Activated naive CD8-positive, alpha-beta T cell treated with anti-CD3 and anti-CD28 coated beads, Interleukin-2, amount 50 U/mL, for 24 hours (primary cell): ENCODE data around the gene MTA3.

Source experiments
- ATAC-seq: fragments of 150-1000 bp; cut with Tn5 transposase; one replicate; pipeline ENCODE4 v1.10.0; 2021
- DNase-seq: peaks from one replicate; pipeline ENCODE4 v3.0.0; 2021
- H3K27ac Mint-ChIP-seq: one replicate; pipeline ENCODE4 v1.8.0; 2021; ENCODE audit warnings: mild to moderate bottlenecking, mixed read lengths
- H3K27me3 Mint-ChIP-seq: one replicate; pipeline ENCODE4 v1.8.0; 2021; ENCODE audit warnings: mixed read lengths
- H3K36me3 Mint-ChIP-seq: one replicate; pipeline ENCODE4 v1.8.0; 2021; ENCODE audit warnings: low read depth, mixed read lengths
- H3K4me1 Mint-ChIP-seq: one replicate; pipeline ENCODE4 v1.8.0; 2021; ENCODE audit warnings: mixed read lengths
- H3K4me3 Mint-ChIP-seq: one replicate; pipeline ENCODE4 v1.8.0; 2021; ENCODE audit warnings: mild to moderate bottlenecking, moderate library complexity, mixed read lengths
- H3K9me3 Mint-ChIP-seq: one replicate; pipeline ENCODE4 v1.8.0; 2021; ENCODE audit warnings: mixed read lengths

The MTA3 gene

GRCh38 chr2:42568401-42569115 is at the start of gene MTA3:
MTA3 (plus strand) TSS chr2:42568632; CDS start chr2:42568746, 114 bp downstream.
- Mint-ChIP-seq H3K27ac (peak within 1 kb of the TSS; percentile 95), H3K4me3 (peak within 1 kb of the TSS; percentile 92), H3K27me3 (no peaks in the 10 kb centered on the region), H3K4me1 (peaks cover 27% of the 10 kb centered on the region), H3K9me3 (no peaks in the 10 kb centered on the region), H3K36me3 (peaks cover 10% of the 10 kb centered on the region)
- peak; percentile 71 for DNase-seq
- ATAC-seq = peak; percentile 67

- no peak overlapping the region for H3K27ac Mint-ChIP-seq
- H3K4me3 Mint-ChIP-seq = no peak overlapping the region
- ATAC-seq (no peak), DNase-seq (no peak)
- no peaks in the 10 kb centered on the region for H3K9me3 Mint-ChIP-seq
- peaks cover 3% of the 10 kb centered on the region for H3K4me1 Mint-ChIP-seq
- H3K27me3 Mint-ChIP-seq = no peaks in the 10 kb centered on the region
- H3K36me3 Mint-ChIP-seq = no peaks in the 10 kb centered on the region
Observed at GRCh38 chr2:42519624-42520023, 48.8 kb upstream of the MTA3 start.

- Mint-ChIP-seq H3K27ac (no peak overlapping the region), H3K4me3 (no peak overlapping the region)
- DNase-seq = no peak
Observed at GRCh38 chr2:42522035-42522434, 46.4 kb upstream of the MTA3 start.

DNA sequence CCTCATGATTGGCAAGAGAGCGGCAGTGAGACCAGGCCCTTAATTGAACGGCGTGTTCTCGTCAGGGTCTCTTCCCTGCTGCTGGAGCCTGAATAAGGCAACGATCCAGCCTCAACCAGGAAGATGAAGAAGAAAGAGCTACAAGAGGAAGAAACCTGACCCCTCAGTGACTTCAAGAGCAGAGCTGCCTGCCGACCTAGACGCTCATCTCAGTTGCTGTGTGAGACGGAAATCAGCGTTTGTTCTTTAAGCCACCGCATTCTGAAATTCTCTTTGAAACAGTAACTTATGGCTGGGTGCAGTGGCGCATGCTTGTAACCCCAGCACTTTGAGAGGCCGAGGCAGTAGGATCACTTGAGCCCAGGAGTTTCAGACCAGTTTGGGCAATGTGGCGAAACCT is 45.1 kb upstream of the MTA3 start:
- ATAC-seq = no peak
- Mint-ChIP-seq H3K9me3 (no peaks in the 10 kb centered on the region), H3K36me3 (no peaks in the 10 kb centered on the region), H3K27ac (no peak overlapping the region), H3K27me3 (no peaks in the 10 kb centered on the region), H3K4me1 (peaks cover 3% of the 10 kb centered on the region), H3K4me3 (no peak overlapping the region)
- no peak for DNase-seq

More at GRCh38 chr2:42522035-42522434, 46.4 kb upstream of the MTA3 start:
- Mint-ChIP-seq H3K27me3 (no peaks in the 10 kb centered on the region), H3K36me3 (no peaks in the 10 kb centered on the region), H3K4me1 (peaks cover 3% of the 10 kb centered on the region), H3K9me3 (no peaks in the 10 kb centered on the region)
- no peak for ATAC-seq

GRCh38 chr2:42532397-42532796 is 36.0 kb upstream of the MTA3 start:
- ATAC-seq = no peak
- no peaks in the 10 kb centered on the region for H3K36me3 Mint-ChIP-seq
- no peaks in the 10 kb centered on the region for H3K9me3 Mint-ChIP-seq
- DNase-seq = no peak
- no peak overlapping the region for H3K27ac Mint-ChIP-seq
- H3K4me3 Mint-ChIP-seq = no peak overlapping the region
- H3K27me3 Mint-ChIP-seq = no peaks in the 10 kb centered on the region
- H3K4me1 Mint-ChIP-seq = no peaks in the 10 kb centered on the region

DNA sequence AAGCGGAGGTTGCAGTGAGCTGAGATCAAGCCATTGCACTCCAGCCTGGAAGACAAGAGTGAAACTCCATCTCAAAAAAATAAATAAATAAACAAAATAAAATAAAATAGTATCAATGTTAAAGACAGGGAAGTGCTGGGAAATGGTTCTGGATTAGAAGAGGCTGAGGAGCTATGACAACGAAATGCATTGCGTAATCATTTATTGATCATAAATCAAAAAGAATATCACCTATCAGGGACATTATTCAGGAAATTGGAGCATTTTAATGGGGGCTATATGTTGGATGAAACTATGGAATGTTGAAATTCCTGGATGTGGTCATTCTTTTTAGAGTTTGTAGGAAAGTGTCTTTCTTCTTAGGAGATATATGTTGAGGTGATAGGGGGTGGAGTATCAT is 30.9 kb upstream of the MTA3 start:
- Mint-ChIP-seq H3K27me3 (no peaks in the 10 kb centered on the region), H3K4me1 (no peaks in the 10 kb centered on the region), H3K9me3 (peaks cover 5% of the 10 kb centered on the region), H3K36me3 (no peaks in the 10 kb centered on the region), H3K4me3 (no peak overlapping the region), H3K27ac (no peak overlapping the region)
- no peak for ATAC-seq
- DNase-seq = no peak

DNA sequence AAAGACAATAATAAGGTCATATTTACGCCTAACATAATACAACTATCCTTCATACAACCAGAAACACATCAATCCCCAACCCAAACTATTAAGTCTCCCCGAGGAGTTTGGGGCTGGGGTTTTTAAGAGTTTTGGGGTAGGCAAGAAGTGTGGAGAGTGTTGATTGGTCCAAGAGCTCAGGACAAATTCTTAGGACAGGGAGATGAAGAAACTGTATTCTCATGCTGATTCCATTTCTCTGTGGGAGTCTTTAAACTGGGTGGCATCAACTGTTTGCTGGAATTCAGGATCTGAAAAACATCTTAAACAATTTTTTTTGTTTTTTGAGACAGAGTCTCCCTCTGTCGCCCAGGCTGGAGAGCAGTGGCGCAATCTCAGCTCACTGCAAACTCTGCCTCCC is 25.6 kb upstream of the MTA3 start:
- Mint-ChIP-seq H3K36me3 (no peaks in the 10 kb centered on the region), H3K4me1 (peaks cover 6% of the 10 kb centered on the region), H3K9me3 (peaks cover 5% of the 10 kb centered on the region), H3K4me3 (no peak overlapping the region), H3K27me3 (no peaks in the 10 kb centered on the region), H3K27ac (no peak overlapping the region)
- DNase-seq = no peak
- no peak for ATAC-seq

- Mint-ChIP-seq H3K4me3 (no peak overlapping the region), H3K9me3 (no peaks in the 10 kb centered on the region), H3K27ac (no peak overlapping the region), H3K36me3 (no peaks in the 10 kb centered on the region), H3K4me1 (peaks cover 6% of the 10 kb centered on the region), H3K27me3 (no peaks in the 10 kb centered on the region)
- ATAC-seq = no peak
- no peak for DNase-seq
Observed at GRCh38 chr2:42545023-42545721, 23.3 kb upstream of the MTA3 start.

DNA sequence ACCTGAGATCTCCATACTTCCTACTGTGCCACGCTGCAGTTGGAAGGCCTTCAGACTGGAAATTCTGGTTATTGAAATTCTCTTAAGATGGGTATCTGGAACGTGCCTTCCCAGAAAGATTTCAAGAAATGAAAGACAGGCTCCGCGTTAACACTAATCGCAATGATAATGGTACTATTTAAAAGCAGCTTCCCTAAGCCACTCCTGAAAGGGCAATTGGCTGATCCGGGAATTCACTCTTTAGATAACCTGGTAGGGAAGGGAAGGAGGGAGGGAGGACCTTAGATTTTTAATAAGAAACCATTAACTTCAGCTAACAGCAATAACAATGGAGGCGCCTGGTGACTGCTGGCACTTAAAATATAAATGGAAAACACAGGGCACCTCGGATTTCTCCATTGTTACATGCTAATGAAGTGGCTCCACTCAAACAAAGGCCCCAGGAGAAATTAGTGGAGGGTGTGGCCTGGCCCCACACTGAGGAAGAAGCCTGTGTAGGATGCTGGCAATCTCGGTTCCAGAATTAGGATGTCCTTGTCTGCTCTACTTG is 22.5 kb upstream of the MTA3 start:
- Mint-ChIP-seq H3K27ac (no peak overlapping the region), H3K4me1 (peaks cover 6% of the 10 kb centered on the region), H3K27me3 (no peaks in the 10 kb centered on the region), H3K9me3 (no peaks in the 10 kb centered on the region), H3K4me3 (no peak overlapping the region), H3K36me3 (no peaks in the 10 kb centered on the region)
- DNase-seq (no peak), ATAC-seq (no peak)

- Mint-ChIP-seq H3K9me3 (no peaks in the 10 kb centered on the region), H3K4me1 (peaks cover 6% of the 10 kb centered on the region), H3K4me3 (no peak overlapping the region), H3K36me3 (no peaks in the 10 kb centered on the region), H3K27me3 (no peaks in the 10 kb centered on the region), H3K27ac (no peak overlapping the region)
- DNase-seq (no peak), ATAC-seq (no peak)
Observed at GRCh38 chr2:42547014-42547413, 21.4 kb upstream of the MTA3 start.

- no peak overlapping the region for H3K27ac Mint-ChIP-seq
- no peaks in the 10 kb centered on the region for H3K36me3 Mint-ChIP-seq
- DNase-seq (no peak), ATAC-seq (no peak)
- H3K4me3 Mint-ChIP-seq = no peak overlapping the region
- H3K4me1 Mint-ChIP-seq = peaks cover 6% of the 10 kb centered on the region
- H3K27me3 Mint-ChIP-seq = no peaks in the 10 kb centered on the region
- no peaks in the 10 kb centered on the region for H3K9me3 Mint-ChIP-seq
Observed at GRCh38 chr2:42547446-42548295, 20.8 kb upstream of the MTA3 start.

GRCh38 chr2:42550870-42551269 is 17.6 kb upstream of the MTA3 start:
- Mint-ChIP-seq H3K27me3 (no peaks in the 10 kb centered on the region), H3K4me1 (peaks cover 6% of the 10 kb centered on the region), H3K9me3 (no peaks in the 10 kb centered on the region), H3K4me3 (no peak overlapping the region), H3K36me3 (no peaks in the 10 kb centered on the region), H3K27ac (no peak overlapping the region)
- no peak for DNase-seq
- no peak for ATAC-seq

DNA sequence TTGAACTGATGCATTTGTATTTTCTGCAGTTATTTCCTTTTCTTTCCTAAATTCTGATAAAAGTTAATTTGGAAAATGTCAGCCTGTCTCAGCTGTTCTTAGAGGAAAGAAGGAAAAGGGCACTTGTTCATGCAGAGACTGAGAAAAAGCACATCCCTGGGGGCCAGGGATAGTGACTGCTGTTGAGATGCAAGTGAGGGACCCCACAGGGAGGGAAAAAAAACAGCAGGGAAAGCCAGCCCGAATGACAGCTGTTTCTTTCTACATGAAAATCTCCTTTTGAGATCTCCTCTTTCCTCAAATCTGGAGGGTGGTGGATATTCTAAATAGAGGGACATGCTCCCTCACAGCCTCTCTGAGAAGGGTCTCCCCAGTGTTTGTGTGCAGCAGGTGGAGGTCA is 14.0 kb upstream of the MTA3 start:
- H3K27ac Mint-ChIP-seq = no peak overlapping the region
- no peaks in the 10 kb centered on the region for H3K9me3 Mint-ChIP-seq
- no peak for DNase-seq
- H3K36me3 Mint-ChIP-seq = no peaks in the 10 kb centered on the region
- H3K4me1 Mint-ChIP-seq = no peaks in the 10 kb centered on the region
- no peak for ATAC-seq
- no peak overlapping the region for H3K4me3 Mint-ChIP-seq
- H3K27me3 Mint-ChIP-seq = no peaks in the 10 kb centered on the region

DNA sequence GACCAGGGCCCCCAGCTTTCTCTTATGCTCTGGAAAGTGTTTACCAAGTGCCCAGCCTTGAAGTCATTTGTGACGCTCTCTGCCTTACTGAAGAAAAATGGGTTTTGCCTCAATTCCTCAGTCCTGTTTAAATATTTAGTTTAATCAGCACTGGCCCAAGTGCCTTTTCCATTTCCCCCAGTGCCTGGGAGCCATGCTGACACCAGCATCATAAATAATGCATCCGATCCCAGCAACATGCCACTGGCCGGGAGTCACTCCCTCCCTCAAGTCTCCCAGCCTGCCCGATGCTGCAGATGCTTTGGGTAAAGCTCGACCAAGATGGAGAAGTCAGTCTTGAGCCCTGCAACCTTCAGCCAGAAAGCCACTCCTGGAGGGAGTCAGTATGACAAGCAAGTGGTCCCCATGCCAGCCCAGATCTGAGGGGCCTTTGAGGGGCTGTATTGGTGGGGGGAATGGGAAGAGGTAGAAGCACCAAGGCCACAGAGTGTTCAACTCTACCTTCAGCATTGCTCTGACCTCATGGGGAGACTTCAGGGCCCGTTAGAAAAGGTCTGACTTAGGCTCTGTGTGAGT is 12.0 kb upstream of the MTA3 start:
- Mint-ChIP-seq H3K27me3 (no peaks in the 10 kb centered on the region), H3K4me1 (no peaks in the 10 kb centered on the region), H3K27ac (no peak overlapping the region), H3K4me3 (no peak overlapping the region), H3K36me3 (no peaks in the 10 kb centered on the region), H3K9me3 (no peaks in the 10 kb centered on the region)
- DNase-seq (no peak), ATAC-seq (no peak)
